GM12878 (cell line): ENCODE data around the gene EPB41L4B. TPM values are rescaled to one million over a fixed set of nuclear protein-coding genes. Genes with fewer than 3 reads are reported as not detected.

Experiments used
- ATAC-seq: fragments of 200-7000 bp; cut with Tn5 transposase; 3 replicates; pipeline ENCODE4 v1.9.1; 2020; ENCODE audit warnings: mild to moderate bottlenecking, moderate library complexity
- BruUV-seq: library from RNA; stranded (reverse); fragments of 400-500 nt; replicated peaks from 2 replicates; lab custom pipeline; 2021; lab: Mats Ljungman, UMichigan
- CTCF ChIA-PET: fragments of 300-600 bp; sonication (Branson Sonifier 250); formaldehyde crosslinking; extraction: SDS; loops from one replicate; lab custom pipeline; 2021; ENCODE audit warnings: inconsistent platforms; lab: Yijun Ruan, JAX
- POLR2A ChIA-PET: fragments of 350-600 bp; formaldehyde crosslinking; extraction: SDS; loops from one replicate; lab custom pipeline; 2021; ENCODE audit warnings: inconsistent platforms; lab: Charles Lee
- RAD21 ChIA-PET: fragments of 300-600 bp; sonication (Branson Sonifier 250); formaldehyde crosslinking; loops from one replicate; lab custom pipeline; 2023; ENCODE audit warnings: antibody characterized with exemption; ENCODE audit not compliant: unreplicated experiment; lab: Charles Lee
- SMC1A ChIA-PET: fragments of 300-600 bp; sonication (Branson Sonifier 250); formaldehyde crosslinking; loops from one replicate; lab custom pipeline; 2023; ENCODE audit not compliant: unreplicated experiment, uncharacterized antibody; lab: Charles Lee
- DNase-seq: peaks from one replicate; pipeline ENCODE4 v3.0.0-alpha.2; 2011; ENCODE audit warnings: low read depth, low spot score
- FAIRE-seq: peaks from 3 replicates; lab custom pipeline; 2011; peaks lifted over from hg19 to GRCh38; lab: Jason Lieb, UNC
- H2AFZ ChIP-seq: 2 replicates; pipeline ENCODE4 v1.6.0; 2011; ENCODE audit warnings: low read depth, low read length, control low read depth; ENCODE audit not compliant: control insufficient read depth
- H3K27ac ChIP-seq: 2 replicates; pipeline ENCODE4 v1.5.1; 2011; ENCODE audit warnings: control low read depth; ENCODE audit not compliant: control insufficient read depth, insufficient read depth
- H3K27me3 ChIP-seq, 2 experiments: replicated peaks in 1 of 2; 2 replicates each; pipeline versions ENCODE4 v1.6.0 to v1.6.1; 2011; ENCODE audit warnings: low read length in 1 of 2; ENCODE audit not compliant: control insufficient read depth in 2 of 2, insufficient read depth in 2 of 2
- H3K36me3 ChIP-seq, 2 experiments: 2 replicates each; pipeline ENCODE4 v1.5.1; 2011; ENCODE audit warnings: low read length in 1 of 2; ENCODE audit not compliant: control insufficient read depth in 2 of 2, insufficient read depth in 2 of 2
- H3K4me1 ChIP-seq: 2 replicates; pipeline ENCODE4 v1.6.1; 2011; ENCODE audit warnings: mild to moderate bottlenecking, low read length, moderate library complexity, mixed read lengths; ENCODE audit not compliant: control insufficient read depth, insufficient read depth
- H3K4me2 ChIP-seq: 2 replicates; pipeline ENCODE4 v1.6.0; 2011; ENCODE audit warnings: control low read depth; ENCODE audit not compliant: control insufficient read depth, insufficient read depth
- H3K4me3 ChIP-seq: fragments of 200-600 bp; sonication (generic); 2 replicates; pipeline ENCODE4 v1.5.1; 2016
- H3K79me2 ChIP-seq: 2 replicates; pipeline ENCODE4 v1.6.0; 2011; ENCODE audit warnings: low read length; ENCODE audit not compliant: control insufficient read depth, insufficient read depth
- H3K9ac ChIP-seq: 2 replicates; pipeline ENCODE4 v1.8.0; 2011; ENCODE audit warnings: low read length, control low read depth, mixed read lengths; ENCODE audit not compliant: control insufficient read depth, insufficient read depth
- H3K9me3 ChIP-seq: replicated peaks from 3 replicates; pipeline ENCODE4 v1.5.1; 2011; ENCODE audit warnings: mild to moderate bottlenecking, low read length; ENCODE audit not compliant: control insufficient read depth, insufficient read depth
- H4K20me1 ChIP-seq: 2 replicates; pipeline ENCODE4 v1.6.0; 2011; ENCODE audit not compliant: control insufficient read depth, insufficient read depth
- CTCF ChIP-seq, 3 experiments: IDR thresholded peaks in 2 of 3; conservative IDR thresholded peaks in 1 of 3; 2 replicates each; pipeline ENCODE4 v1.5.1; 2011; ENCODE audit warnings: low read depth in 3 of 3, low read length in 3 of 3, mild to moderate bottlenecking in 3 of 3, control low read depth in 2 of 3, moderate library complexity in 2 of 3, inconsistent platforms in 1 of 3, mixed read lengths in 1 of 3; ENCODE audit not compliant: control insufficient read depth in 2 of 3, insufficient read depth in 1 of 3; ENCODE audit errors: extremely low read depth in 1 of 3
- RAD21 ChIP-seq: IDR thresholded peaks from 2 replicates; pipeline ENCODE4 v1.6.1; 2011; ENCODE audit warnings: mild to moderate bottlenecking, low read depth, low read length, moderate library complexity; ENCODE audit not compliant: insufficient read depth
- TAF1 ChIP-seq: IDR thresholded peaks from 2 replicates; pipeline ENCODE4 v1.6.1; 2011; ENCODE audit warnings: mild to moderate bottlenecking, low read depth, low read length, borderline replicate concordance
- TCF3 ChIP-seq: IDR thresholded peaks from 2 replicates; pipeline ENCODE4 v1.6.1; 2012; ENCODE audit warnings: low read depth, mild to moderate bottlenecking, low read length, borderline replicate concordance; ENCODE audit not compliant: insufficient read depth
- YY1 ChIP-seq: IDR thresholded peaks from 2 replicates; pipeline ENCODE4 v1.6.1; 2011; ENCODE audit warnings: low read depth, mild to moderate bottlenecking, low read length
- ZNF622 ChIP-seq: fragments of 450-650 bp; IDR thresholded peaks from 2 replicates; pipeline ENCODE4 v1.6.1; 2017; ENCODE audit warnings: mild to moderate bottlenecking, inconsistent platforms
- WGBS: methylation state at CpG from one replicate; pipeline ENCODE4 v1.1.6; 2016; ENCODE audit warnings: low lambda C conversion rate; ENCODE audit not compliant: insufficient replicate concordance, insufficient coverage; ENCODE audit errors: missing lambda C conversion rate; 5-methylcytosine and 5-hydroxymethylcytosine counted together
- in situ Hi-C: fragments of 300-500 bp; cut with MboI; formaldehyde crosslinking; loops from 9 replicates; pipeline ENCODE4 v1.14.3; 2018; ENCODE audit warnings: mixed read lengths
- intact Hi-C: fragments of 100-400 bp; cut with micrococcal nuclease; formaldehyde crosslinking; loops from one replicate; pipeline ENCODE4 v1.14.2; 2022; ENCODE audit not compliant: unreplicated experiment
- polyA plus RNA-seq, 11 experiments: library from polyadenylated mRNA; depleted of rRNA in 4 of 11; unstranded in 6 of 11; stranded (reverse) in 5 of 11; fragments of >200 nt; fragmentation: Nextera tagmentation in 4 of 11; fragmentation: Illumina TruSeq in 1 of 11; extraction: Ambion mirVana in 4 of 11; extraction: Trizol in 1 of 11; gene quantifications; 1 replicate in 1 of 11; 2 replicates in 10 of 11; pipeline versions ENCODE4 v1.2.1 to v1.2.3, GENCODE V29; 2011 to 2016; ENCODE audit warnings: inconsistent platforms in 2 of 11, missing spikeins in 2 of 11, low read depth in 1 of 11
- total RNA-seq, 4 experiments: library from RNA; depleted of rRNA in 3 of 4; stranded (reverse); fragments of >200 nt in 3 of 4; fragmentation: Illumina TruSeq in 1 of 4; extraction: Trizol in 1 of 4; gene quantifications; 2 replicates each; pipeline versions ENCODE4 v1.2.1 to v1.2.3, GENCODE V29; 2013 to 2021

Gene EPB41L4B
- total and polyA plus RNA-seq, 10 of the 15 experiments (the other 5 are each of a cell fraction or from before 2014, with no cell fraction given) = 0.04 to 0.75 (median 0.13) TPM; not detected in 1

- BruUV-seq = no TSS peak
- FAIRE-seq (no peak), ATAC-seq (peak; percentile 84), DNase-seq (no peak)
- H3K36me3 ChIP-seq = no peaks in the 10 kb centered on the region
- H2AFZ ChIP-seq = no peak overlapping the region
- no peak overlapping the region for H3K4me2 ChIP-seq
- in situ Hi-C loops (no loop called here), intact Hi-C loops (loop anchor here (5.0 kb wide), 1 partner anchor 139 kb away; the partner anchor contains the start of gene EPB41L4B)
- 32% methylated on average over 13 of the region's 13 CpGs for whole genome bisulfite sequencing
- peaks cover 2 to 3% of the 10 kb centered on the region in 2 experiments; a peak in 1 of 4 replicates for H3K27me3 ChIP-seq
- H3K9me3 ChIP-seq = no peaks in the 10 kb centered on the region
- no peak overlapping the region for H3K9ac ChIP-seq
- no peaks in the 10 kb centered on the region for H4K20me1 ChIP-seq
- ChIA-PET SMC1A (interaction anchor here (1.3 to 1.7 kb wide), 2 partner anchors 9 to 287 kb away, joined by 4 to 5 read pairs; no protein-coding TSS in a partner anchor), CTCF (interaction anchor here (0.6 to 2.6 kb wide), 10 partner anchors 9 to 286 kb away, joined by 3 to 13 read pairs (median 4); no protein-coding TSS in a partner anchor), RAD21 (interaction anchor here (1.5 to 2.1 kb wide), 3 partner anchors 229 to 287 kb away, joined by 4 to 8 read pairs (median 6); no protein-coding TSS in a partner anchor), POLR2A (no interaction called here)
- peaks cover 9% of the 10 kb centered on the region for H3K4me1 ChIP-seq
- no peak overlapping the region for H3K27ac ChIP-seq
- peak; percentile 46 to 64 (median 54) for TF ChIP-seq CTCF (IDR thresholded peaks at IDR 0.05 in 2 of 3, conservative IDR thresholded peaks at IDR 0.05 in 1 of 3; ENCODE audit: control insufficient read depth in 2 of 3, extremely low read depth in 1 of 3, insufficient read depth in 1 of 3, low read depth in 3 of 3, low read length in 3 of 3)
- TF ChIP-seq RAD21 = peak; percentile 50
- TF ChIP-seq ZNF622 = no peak
- 0 out of 2 replicates have a peak, but pooled peaks have one; percentile 23 for TF ChIP-seq YY1
- 0 out of 2 replicates have a peak, but pooled peaks have one; percentile 26 for TF ChIP-seq TCF3
- TF ChIP-seq TAF1 = no peak
- no peaks in the 10 kb centered on the region for H3K79me2 ChIP-seq
- no peak overlapping the region for H3K4me3 ChIP-seq
Observed at GRCh38 chr9:109182940-109183798, 137.7 kb downstream of the EPB41L4B start.
